Lower leg skin (tissue), 4 donors: ENCODE measurements around the gene SCG2. TPM values are rescaled to one million over a fixed set of nuclear protein-coding genes. Genes with fewer than 3 reads are reported as not detected.

ENCODE experiments used
- DNase-seq, 2 donors: peaks; one replicate each; pipeline ENCODE4 v3.0.0-alpha.2; 2019; ENCODE audit warnings: low spot score in 2 of 2
- H3K4me3 ChIP-seq: fragments of 200-600 bp; sonication (generic); 2 replicates; pipeline ENCODE4 v1.5.1; 2017; ENCODE audit warnings: mild to moderate bottlenecking, low read depth; ENCODE audit not compliant: poor library complexity, severe bottlenecking
- POLR2A ChIP-seq, 2 donors: fragments of 450-650 bp; IDR thresholded peaks; one replicate each; pipeline ENCODE4 v1.6.1; 2016 to 2017; ENCODE audit warnings: antibody characterized with exemption in 2 of 2, mild to moderate bottlenecking in 1 of 2, moderate library complexity in 1 of 2
- WGBS, 2 donors: methylation state at CpG; one replicate each; pipeline ENCODE4 v1.1.5; 2018; 5-methylcytosine and 5-hydroxymethylcytosine counted together
- intact Hi-C: fragments of 100-400 bp; cut with DNase I; formaldehyde crosslinking; loops from one replicate; pipeline ENCODE4 v1.15.0; 2023; ENCODE audit warnings: low total_unique reads
- total RNA-seq, 4 donors: library from RNA; depleted of rRNA; stranded (reverse); fragments of >200 nt; gene quantifications; one replicate each; pipeline ENCODE4 v1.1.0, GENCODE V29; 2016
- TF ChIP-seq, protein P1 (sequence below), 3 donors: fragments of 450-650 bp; IDR thresholded peaks; one replicate each; pipeline ENCODE4 v1.5.1; 2016; ENCODE audit warnings: antibody characterized with exemption in 3 of 3, mild to moderate bottlenecking in 3 of 3, moderate library complexity in 2 of 3

The SCG2 gene
- total RNA-seq, 4 donors from 2014 or later, result 0.17 to 1.8 (median 0.42) TPM; not detected in 1

DNA sequence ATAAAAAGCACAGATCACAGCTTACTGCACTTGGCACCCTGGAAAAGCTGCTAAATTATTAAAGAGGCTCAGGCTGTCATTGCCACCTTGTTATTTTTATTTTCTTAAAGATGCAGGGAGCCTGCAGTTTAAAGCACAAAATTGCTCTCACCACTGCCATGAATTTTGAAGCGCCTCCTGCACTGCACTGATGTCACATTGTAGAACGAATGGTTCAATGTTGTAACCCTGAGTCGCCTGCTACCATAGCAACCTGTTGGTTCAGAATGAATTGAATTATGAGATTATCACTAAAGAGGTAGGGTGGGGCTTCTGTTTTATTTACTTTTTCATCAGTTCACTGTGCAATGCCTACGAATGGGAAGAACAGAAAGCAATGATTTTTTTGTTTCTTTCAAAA is 16.5 kb downstream of the SCG2 start:
- DNase-seq, result no peak
- WGBS, 2 donors, result 47 to 50% methylated on average over 4 of the region's 4 CpGs
- no peak for TF ChIP-seq POLR2A (IDR thresholded peaks at IDR 0.05)
- TF ChIP-seq, protein P1, sequence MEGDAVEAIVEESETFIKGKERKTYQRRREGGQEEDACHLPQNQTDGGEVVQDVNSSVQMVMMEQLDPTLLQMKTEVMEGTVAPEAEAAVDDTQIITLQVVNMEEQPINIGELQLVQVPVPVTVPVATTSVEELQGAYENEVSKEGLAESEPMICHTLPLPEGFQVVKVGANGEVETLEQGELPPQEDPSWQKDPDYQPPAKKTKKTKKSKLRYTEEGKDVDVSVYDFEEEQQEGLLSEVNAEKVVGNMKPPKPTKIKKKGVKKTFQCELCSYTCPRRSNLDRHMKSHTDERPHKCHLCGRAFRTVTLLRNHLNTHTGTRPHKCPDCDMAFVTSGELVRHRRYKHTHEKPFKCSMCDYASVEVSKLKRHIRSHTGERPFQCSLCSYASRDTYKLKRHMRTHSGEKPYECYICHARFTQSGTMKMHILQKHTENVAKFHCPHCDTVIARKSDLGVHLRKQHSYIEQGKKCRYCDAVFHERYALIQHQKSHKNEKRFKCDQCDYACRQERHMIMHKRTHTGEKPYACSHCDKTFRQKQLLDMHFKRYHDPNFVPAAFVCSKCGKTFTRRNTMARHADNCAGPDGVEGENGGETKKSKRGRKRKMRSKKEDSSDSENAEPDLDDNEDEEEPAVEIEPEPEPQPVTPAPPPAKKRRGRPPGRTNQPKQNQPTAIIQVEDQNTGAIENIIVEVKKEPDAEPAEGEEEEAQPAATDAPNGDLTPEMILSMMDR (IDR thresholded peaks at IDR 0.05), result no peak
- intact Hi-C loops, result no loop called here
- no peak overlapping the region for H3K4me3 ChIP-seq

DNA sequence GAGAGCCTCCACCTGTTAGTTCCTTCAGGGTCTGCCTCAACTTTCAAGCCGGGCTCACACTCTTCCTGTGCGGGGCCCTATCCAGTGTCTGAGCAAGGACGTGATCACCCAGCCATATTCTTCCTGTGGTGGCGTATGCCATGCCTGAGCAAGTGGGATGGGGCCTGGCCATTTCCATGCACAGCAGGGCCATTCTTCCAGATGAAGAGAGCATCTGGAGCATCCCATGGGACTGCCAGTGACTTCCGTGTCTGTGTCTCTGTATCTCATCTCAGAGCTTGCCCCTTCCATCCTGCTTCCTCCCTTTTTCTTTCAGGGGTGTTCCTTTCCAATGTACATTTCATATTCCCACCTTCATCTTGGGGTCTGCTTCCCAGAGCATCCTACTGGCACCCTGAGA is 20.2 kb downstream of the SCG2 start:
- no peak for TF ChIP-seq POLR2A (IDR thresholded peaks at IDR 0.05)
- TF ChIP-seq, protein P1 (IDR thresholded peaks at IDR 0.05), result no peak
- no peak for DNase-seq
- no peak overlapping the region for H3K4me3 ChIP-seq
- intact Hi-C loops, result no loop called here
- 90 to 93% methylated on average over 5 of the region's 5 CpGs for WGBS, 2 donors

DNA sequence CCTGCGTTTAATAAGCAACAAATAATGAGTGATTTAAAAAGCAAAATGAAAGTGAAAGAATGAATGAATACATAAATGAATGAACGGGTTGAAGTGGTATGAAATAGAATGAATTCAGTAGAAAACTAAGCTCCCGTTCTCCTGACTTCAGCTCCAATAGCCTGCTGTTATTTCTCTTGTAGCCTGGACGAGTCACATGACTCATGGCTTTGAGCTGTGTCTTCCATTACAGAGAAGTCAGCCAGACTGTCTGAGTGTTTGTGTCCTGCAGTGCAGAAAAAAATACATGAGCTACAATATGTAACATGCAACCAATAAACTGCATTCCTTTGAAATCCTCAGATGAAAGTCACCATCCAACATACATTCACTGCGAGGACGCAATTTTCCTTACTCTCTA is 21.2 kb downstream of the SCG2 start:
- no peak for TF ChIP-seq POLR2A (IDR thresholded peaks at IDR 0.05)
- TF ChIP-seq, protein P1 (IDR thresholded peaks at IDR 0.05), result no peak

DNA sequence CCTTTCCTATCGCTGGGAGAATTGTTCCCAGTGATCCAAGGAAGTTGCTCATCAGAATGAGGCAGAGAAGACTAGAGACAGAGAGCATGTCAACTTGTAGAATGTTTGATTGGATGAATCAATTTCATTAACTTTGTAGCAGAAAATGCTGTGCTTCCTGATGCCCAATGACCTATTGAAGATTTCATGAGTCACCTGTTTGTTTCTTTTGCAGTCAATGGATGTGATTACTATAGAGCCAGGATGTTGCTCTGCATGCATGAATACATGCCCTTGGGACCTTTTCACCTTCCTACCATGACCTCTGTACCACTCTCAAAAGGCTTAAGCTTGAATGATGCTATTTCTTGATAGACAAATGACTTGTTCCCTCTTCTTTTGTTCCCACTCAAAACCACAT is 23.3 kb downstream of the SCG2 start:
- intact Hi-C loops, result no loop called here
- WGBS, 2 donors, result 92 to 98% methylated on average over 1 of the region's 1 CpG
- TF ChIP-seq, protein P1 (IDR thresholded peaks at IDR 0.05), result no peak
- TF ChIP-seq POLR2A (IDR thresholded peaks at IDR 0.05), result no peak
- DNase-seq, result no peak
- H3K4me3 ChIP-seq, result no peak overlapping the region

More for the DNA sequence above, 21.2 kb downstream of the SCG2 start:
- no peak overlapping the region for H3K4me3 ChIP-seq
- WGBS, 2 donors, result 45 to 47% methylated on average over 6 of the region's 6 CpGs
- DNase-seq, result no peak
- intact Hi-C loops, result no loop called here

DNA sequence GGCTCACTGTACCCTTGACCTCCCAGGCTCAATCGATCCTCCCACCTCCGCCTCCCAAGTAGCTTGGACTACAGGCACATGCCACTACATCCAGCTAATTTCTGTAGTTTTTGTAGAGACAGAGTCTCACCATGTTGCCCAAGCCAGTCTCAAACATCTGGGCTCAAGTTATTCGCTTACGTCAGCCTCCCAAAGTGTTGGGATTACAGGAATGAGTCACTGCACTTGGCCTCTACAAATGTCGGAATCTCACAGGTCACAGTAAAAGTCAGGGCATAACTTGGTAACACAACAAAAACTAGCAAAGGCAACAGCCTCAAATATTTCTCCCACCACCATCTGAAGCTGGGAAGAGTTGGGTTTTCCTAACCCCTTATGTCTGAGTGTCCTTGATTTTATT is 25.3 kb downstream of the SCG2 start:
- WGBS, 2 donors, result 65 to 68% methylated on average over 5 of the region's 5 CpGs
- peak in 1 of 2 donors; percentile 27 for DNase-seq
- TF ChIP-seq, protein P1 (IDR thresholded peaks at IDR 0.05), result no peak
- no peak for TF ChIP-seq POLR2A (IDR thresholded peaks at IDR 0.05)
- no peak overlapping the region for H3K4me3 ChIP-seq
- intact Hi-C loops, result no loop called here

DNA sequence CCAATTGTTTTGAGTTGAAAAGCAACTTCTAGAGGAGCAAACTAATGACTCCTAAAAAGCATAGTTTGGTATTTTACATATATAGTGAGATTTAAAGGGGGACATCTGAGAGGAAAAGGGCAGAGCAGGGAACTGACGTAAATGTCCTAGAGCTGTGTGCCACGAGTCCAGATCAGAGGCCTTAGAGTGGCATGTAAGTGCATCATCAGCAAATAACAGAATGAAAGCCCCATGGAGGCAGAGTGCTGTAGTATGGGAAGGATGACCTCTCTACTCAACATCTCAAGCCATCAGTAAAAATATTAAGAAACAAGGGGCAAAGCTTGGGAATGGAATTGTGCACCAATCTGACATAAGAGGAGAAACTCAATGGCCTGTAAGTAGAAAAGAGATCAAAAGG is 31.4 kb downstream of the SCG2 start:
- WGBS, 2 donors, result 84 to 85% methylated on average over 2 of the region's 2 CpGs
- H3K4me3 ChIP-seq, result no peak overlapping the region
- TF ChIP-seq, protein P1 (IDR thresholded peaks at IDR 0.05), result no peak
- no peak for TF ChIP-seq POLR2A (IDR thresholded peaks at IDR 0.05)
- intact Hi-C loops, result no loop called here
- DNase-seq, result no peak
